B cell (primary cell): ENCODE data around the gene NKX2-3. TPM values are rescaled to one million over a fixed set of nuclear protein-coding genes. Genes with fewer than 3 reads are reported as not detected.

Source experiments
- ATAC-seq: fragments of 200-7000 bp; cut with Tn5 transposase; one replicate; pipeline ENCODE4 v1.10.0; 2021; ENCODE audit warnings: low read depth, mild to moderate bottlenecking, moderate number of reproducible peaks, moderate library complexity
- CTCF ChIA-PET: fragments of 350-600 bp; sonication (Branson Sonifier 250); formaldehyde crosslinking; loops from one replicate; lab custom pipeline; 2021; ENCODE audit warnings: antibody characterized with exemption, inconsistent platforms; lab: Charles Lee
- POLR2A ChIA-PET: fragments of 350-600 bp; sonication (Branson Sonifier 250); formaldehyde crosslinking; loops from one replicate; lab custom pipeline; 2021; ENCODE audit warnings: antibody characterized with exemption; lab: Charles Lee
- DNase-seq: peaks from one replicate; pipeline ENCODE4 v3.0.0; 2013
- H2AFZ ChIP-seq: 2 replicates; pipeline ENCODE4 v1.6.1; 2012; ENCODE audit warnings: mild to moderate bottlenecking, low read depth, low read length; ENCODE audit not compliant: insufficient read depth, poor library complexity, severe bottlenecking
- H3K27ac ChIP-seq, 2 donors: 1 replicate in 1 of 2; 2 replicates in 1 of 2; pipeline ENCODE4 v1.5.1; 2012 to 2013; ENCODE audit warnings: low read length in 2 of 2, mild to moderate bottlenecking in 2 of 2, moderate library complexity in 1 of 2
- H3K27me3 ChIP-seq, 4 experiments: fragments of 200-600 bp in 1 of 4; sonication (generic) in 1 of 4; replicated peaks in 1 of 4; 1 replicate in 2 of 4; 2 replicates in 2 of 4; pipeline versions ENCODE4 v1.6.1 to v1.7.0; 2013 to 2016; ENCODE audit warnings: low read length in 3 of 4, mild to moderate bottlenecking in 2 of 4, mixed read lengths in 1 of 4, moderate library complexity in 1 of 4; ENCODE audit not compliant: insufficient read depth in 4 of 4, control insufficient read depth in 3 of 4; ENCODE audit errors: control extremely low read depth in 1 of 4
- H3K36me3 ChIP-seq, 2 experiments: replicated peaks in 1 of 2; 1 replicate in 1 of 2; 2 replicates in 1 of 2; pipeline versions ENCODE4 v1.6.1 to v1.7.1; 2013; ENCODE audit warnings: low read length in 1 of 2; ENCODE audit not compliant: insufficient read depth in 2 of 2, control insufficient read depth in 1 of 2; ENCODE audit errors: control extremely low read depth in 1 of 2, extremely low read depth in 1 of 2
- H3K4me1 ChIP-seq, 2 donors: fragments of 200-600 bp in 1 of 2; sonication (generic) in 1 of 2; 1 replicate in 1 of 2; 2 replicates in 1 of 2; pipeline versions ENCODE4 v1.5.1 to v1.6.1; 2013 to 2017; ENCODE audit warnings: low read length in 2 of 2; ENCODE audit not compliant: control insufficient read depth in 2 of 2, insufficient read depth in 2 of 2
- H3K4me2 ChIP-seq: replicated peaks from 2 replicates; pipeline ENCODE3; 2012; ENCODE audit warnings: mild to moderate bottlenecking, low read depth, low read length; ENCODE audit not compliant: poor library complexity, severe bottlenecking
- H3K4me3 ChIP-seq, 5 experiments: fragments of 200-600 bp in 1 of 5; sonication (generic) in 1 of 5; 1 replicate in 3 of 5; 2 replicates in 2 of 5; pipeline versions ENCODE4 v1.5.1 to v1.7.0; 2011 to 2016; ENCODE audit warnings: low read length in 4 of 5, mild to moderate bottlenecking in 4 of 5, low read depth in 2 of 5, control low read depth in 1 of 5, moderate library complexity in 1 of 5; ENCODE audit not compliant: insufficient read depth in 1 of 5; ENCODE audit errors: control extremely low read depth in 1 of 5, extremely low read depth in 1 of 5
- H3K79me2 ChIP-seq: fragments of 200-600 bp; sonication (generic); one replicate; pipeline ENCODE4 v1.6.0; 2016; ENCODE audit warnings: low read length; ENCODE audit not compliant: control insufficient read depth, insufficient read depth
- H3K9ac ChIP-seq: fragments of 200-600 bp; sonication (generic); 2 replicates; pipeline ENCODE4 v1.6.1; 2017; ENCODE audit warnings: mild to moderate bottlenecking, low read length, moderate library complexity
- H3K9me3 ChIP-seq, 3 donors: one replicate each; pipeline versions ENCODE4 v1.6.1 to v1.7.1; 2013; ENCODE audit warnings: low read length in 2 of 3; ENCODE audit not compliant: control insufficient read depth in 2 of 3, insufficient read depth in 1 of 3; ENCODE audit errors: control extremely low read depth in 1 of 3
- H4K20me1 ChIP-seq: 2 replicates; pipeline ENCODE4 v1.6.0; 2012; ENCODE audit warnings: mild to moderate bottlenecking, low read length; ENCODE audit not compliant: insufficient read depth, control insufficient read depth, poor library complexity, severe bottlenecking
- H3K27ac Mint-ChIP-seq: one replicate; pipeline ENCODE4 v1.8.0; 2021; ENCODE audit warnings: mixed read lengths
- H3K27me3 Mint-ChIP-seq: one replicate; pipeline ENCODE4 v1.8.0; 2021; ENCODE audit warnings: mixed read lengths
- H3K4me1 Mint-ChIP-seq: one replicate; pipeline ENCODE4 v1.8.0; 2021; ENCODE audit warnings: mixed read lengths
- H3K4me3 Mint-ChIP-seq: one replicate; pipeline ENCODE4 v1.8.0; 2021; ENCODE audit warnings: mixed read lengths
- H3K9me3 Mint-ChIP-seq: one replicate; pipeline ENCODE4 v1.8.0; 2022; ENCODE audit warnings: mixed read lengths; ENCODE audit not compliant: insufficient read depth
- EZH2 ChIP-seq: IDR thresholded peaks from 2 replicates; pipeline ENCODE4 v1.6.1; 2012; ENCODE audit warnings: borderline replicate concordance, low read depth, mild to moderate bottlenecking, moderate library complexity, low read length; ENCODE audit not compliant: insufficient read depth, poor library complexity, severe bottlenecking
- WGBS: methylation state at CpG from one replicate; pipeline ENCODE4 v1.1.5; 2013; ENCODE audit warnings: missing lambda C conversion rate; ENCODE audit not compliant: insufficient coverage; 5-methylcytosine and 5-hydroxymethylcytosine counted together
- intact Hi-C: fragments of 100-400 bp; cut with micrococcal nuclease; formaldehyde crosslinking; loops from one replicate; pipeline ENCODE4 v1.10.0; 2022
- polyA minus RNA-seq: library from RNA; depleted of rRNA, polyadenylated mRNA; stranded (reverse); fragments of >200 nt; gene quantifications from 2 replicates; pipeline ENCODE4 v1.2.3, GENCODE V29; 2012
- polyA plus RNA-seq: library from polyadenylated mRNA; depleted of rRNA; stranded (reverse); fragments of >200 nt; gene quantifications from 2 replicates; pipeline ENCODE4 v1.2.3, GENCODE V29; 2012
- total RNA-seq, 2 donors: library from RNA; stranded (reverse); fragments of 120-200 nt in 1 of 2; gene quantifications; 1 replicate in 1 of 2; 2 replicates in 1 of 2; pipeline versions ENCODE4 v1.2.3 to v1.2.4, GENCODE V29; 2013 to 2022
- TF ChIP-seq, protein P1 (sequence below): fragments of 200-600 bp; IDR thresholded peaks from one replicate; pipeline ENCODE4 v1.8.0; 2022; ENCODE audit warnings: antibody characterized with exemption, mild to moderate bottlenecking

Gene NKX2-3
- total RNA-seq = not detected in 2 replicates
- not detected for total RNA-seq (2013)
- not detected in 2 replicates for polyA plus RNA-seq
- polyA minus RNA-seq = not detected in 2 replicates

DNA sequence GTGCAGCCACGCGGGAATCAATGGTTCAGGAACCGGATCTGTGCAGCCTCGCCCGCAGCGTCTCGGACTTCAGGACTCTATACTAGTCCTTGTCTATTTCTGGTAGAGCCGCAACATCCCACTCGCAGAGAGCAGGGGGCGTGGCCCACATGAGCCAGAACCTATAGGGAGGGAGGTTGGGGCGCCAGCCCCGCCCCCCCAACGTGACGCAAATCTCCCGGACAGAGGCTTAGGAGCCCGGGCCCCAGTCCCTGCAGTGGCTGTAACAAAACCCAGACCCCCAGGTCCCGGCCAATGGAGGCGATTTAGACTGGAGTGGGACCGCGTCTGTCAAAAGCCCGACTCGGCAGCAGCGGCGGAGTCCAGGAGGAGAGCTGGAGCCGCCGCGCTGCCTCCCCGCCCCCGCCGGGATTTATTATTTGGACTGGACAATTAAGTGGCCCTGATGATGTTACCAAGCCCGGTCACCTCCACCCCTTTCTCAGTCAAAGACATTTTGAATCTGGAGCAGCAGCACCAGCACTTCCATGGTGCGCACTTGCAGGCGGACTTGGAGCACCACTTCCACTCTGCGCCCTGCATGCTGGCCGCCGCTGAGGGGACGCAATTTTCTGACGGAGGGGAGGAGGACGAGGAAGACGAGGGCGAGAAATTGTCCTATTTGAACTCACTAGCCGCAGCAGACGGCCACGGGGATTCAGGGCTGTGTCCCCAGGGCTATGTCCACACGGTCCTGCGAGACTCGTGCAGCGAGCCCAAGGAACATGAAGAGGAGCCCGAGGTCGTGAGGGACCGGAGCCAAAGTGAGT lies at the start of gene NKX2-3:
NKX2-3 (plus strand) TSS at position 256 of the 809 bp plus-strand sequence; CDS start at position 446, 190 bp downstream.
- Histone ChIP-seq H3K79me2 (no peaks in the 10 kb centered on the region), H3K9ac (peak within 1 kb of the TSS; percentile 36), H3K27me3 (peaks cover 0 to 95% (median 83%) of the 10 kb centered on the region in 4 experiments), H4K20me1 (no peaks in the 10 kb centered on the region), H3K4me3 (no peak within 1 kb of the TSS), H2AFZ (no peak within 1 kb of the TSS), H3K36me3 (no peaks in the 10 kb centered on the region), H3K4me1 (peaks cover 75 to 88% of the 10 kb centered on the region in 2 donors), H3K27ac (no peak within 1 kb of the TSS), H3K9me3 (peaks cover 0 to 77% (median 17%) of the 10 kb centered on the region in 3 donors), H3K4me2 (peak within 1 kb of the TSS; percentile 59)
- peak within 1 kb of the TSS; percentile 86 for H3K4me3 Mint-ChIP-seq
- ATAC-seq (peak; percentile 35), DNase-seq (peak; percentile 59)
- H3K4me1 Mint-ChIP-seq = peaks cover 66% of the 10 kb centered on the region
- CTCF ChIA-PET = interaction anchor here (1.4 to 1.7 kb wide), 2 partner anchors 15 to 97 kb away, joined by 3 to 4 read pairs; no protein-coding TSS in a partner anchor
- peak within 1 kb of the TSS; percentile 59 for H3K27ac Mint-ChIP-seq
- POLR2A ChIA-PET = interaction anchor here (0.9 kb wide), 1 partner anchor 88 kb away, joined by 3 read pairs; the partner anchor contains the start of gene SLC25A28
- intact Hi-C loops = loop anchor here (5.0 kb wide), 1 partner anchor 301 kb away; no protein-coding TSS in a partner anchor
- peaks cover 86% of the 10 kb centered on the region for H3K27me3 Mint-ChIP-seq
- 4% methylated on average over 49 of the region's 51 CpGs for WGBS
- H3K9me3 Mint-ChIP-seq = no peaks in the 10 kb centered on the region
- TF ChIP-seq, protein P1, sequence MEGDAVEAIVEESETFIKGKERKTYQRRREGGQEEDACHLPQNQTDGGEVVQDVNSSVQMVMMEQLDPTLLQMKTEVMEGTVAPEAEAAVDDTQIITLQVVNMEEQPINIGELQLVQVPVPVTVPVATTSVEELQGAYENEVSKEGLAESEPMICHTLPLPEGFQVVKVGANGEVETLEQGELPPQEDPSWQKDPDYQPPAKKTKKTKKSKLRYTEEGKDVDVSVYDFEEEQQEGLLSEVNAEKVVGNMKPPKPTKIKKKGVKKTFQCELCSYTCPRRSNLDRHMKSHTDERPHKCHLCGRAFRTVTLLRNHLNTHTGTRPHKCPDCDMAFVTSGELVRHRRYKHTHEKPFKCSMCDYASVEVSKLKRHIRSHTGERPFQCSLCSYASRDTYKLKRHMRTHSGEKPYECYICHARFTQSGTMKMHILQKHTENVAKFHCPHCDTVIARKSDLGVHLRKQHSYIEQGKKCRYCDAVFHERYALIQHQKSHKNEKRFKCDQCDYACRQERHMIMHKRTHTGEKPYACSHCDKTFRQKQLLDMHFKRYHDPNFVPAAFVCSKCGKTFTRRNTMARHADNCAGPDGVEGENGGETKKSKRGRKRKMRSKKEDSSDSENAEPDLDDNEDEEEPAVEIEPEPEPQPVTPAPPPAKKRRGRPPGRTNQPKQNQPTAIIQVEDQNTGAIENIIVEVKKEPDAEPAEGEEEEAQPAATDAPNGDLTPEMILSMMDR = no peak
- no peak for TF ChIP-seq EZH2
